Measurements from ENCODE around the gene KLRC3. TPM values are rescaled to one million over a fixed set of nuclear protein-coding genes. Genes with fewer than 3 reads are reported as not detected.
"Not testable (repeated sequence)": the region's sequence is repeated elsewhere in the genome, so short reads cannot be mapped to it uniquely, and the experiment has no call there.

KLRC3 gene
- total and polyA plus RNA-seq, 5 donors, result not detected

GRCh38 chr12:10369557-10370415 lies 50.6 kb downstream of the KLRC3 start:
- no peak overlapping the region for H3K4me3 ChIP-seq (ENCODE audit: low read length)
- no peaks in the 10 kb centered on the region for H3K27me3 ChIP-seq (ENCODE audit: control insufficient read depth, insufficient read depth)
- peaks cover 6% of the 10 kb centered on the region for H3K4me1 ChIP-seq (ENCODE audit: control insufficient read depth, insufficient read depth, low read length)
- no peak overlapping the region for H3K27ac ChIP-seq (ENCODE audit: low read length)
- no peaks in the 10 kb centered on the region for H3K9me3 ChIP-seq (ENCODE audit: control insufficient read depth, low read length)
- intact Hi-C loops (cut with DNase I), result no loop called here
- DNase-seq (no peak), ATAC-seq (no peak)
- WGBS, result 92% methylated on average over 8 of the region's 8 CpGs

GRCh38 chr12:10368206-10369171 lies 51.9 kb downstream of the KLRC3 start:
- peak; percentile 33 to 75 (median 53) for DNase-seq
- WGBS, result 77% methylated on average over 10 of the region's 10 CpGs
- H3K4me1 ChIP-seq (ENCODE audit: control insufficient read depth, insufficient read depth, low read length), result peaks cover 6% of the 10 kb centered on the region

GRCh38 chr12:10367714-10368113 lies 52.7 kb downstream of the KLRC3 start:
- H3K9me3 ChIP-seq (ENCODE audit: control insufficient read depth, low read length); H3K27ac ChIP-seq (ENCODE audit: low read length); H3K4me1 ChIP-seq (ENCODE audit: control insufficient read depth, insufficient read depth, low read length); intact Hi-C loops (cut with DNase I); H3K4me3 ChIP-seq (ENCODE audit: low read length); DNase-seq; H3K27me3 ChIP-seq (ENCODE audit: control insufficient read depth, insufficient read depth); ATAC-seq: not testable (repeated sequence)
- WGBS, result 69% methylated on average over 4 of the region's 4 CpGs

More at GRCh38 chr12:10368206-10369171, 51.9 kb downstream of the KLRC3 start:
- no peaks in the 10 kb centered on the region for H3K27me3 ChIP-seq (ENCODE audit: control insufficient read depth, insufficient read depth)
- ATAC-seq, result no peak
- no peaks in the 10 kb centered on the region for H3K9me3 ChIP-seq (ENCODE audit: control insufficient read depth, low read length)
- H3K27ac ChIP-seq (ENCODE audit: low read length), result peak overlapping the region; percentile 48
- no peak overlapping the region for H3K4me3 ChIP-seq (ENCODE audit: low read length)
- intact Hi-C loops (cut with DNase I), result no loop called here

DNA sequence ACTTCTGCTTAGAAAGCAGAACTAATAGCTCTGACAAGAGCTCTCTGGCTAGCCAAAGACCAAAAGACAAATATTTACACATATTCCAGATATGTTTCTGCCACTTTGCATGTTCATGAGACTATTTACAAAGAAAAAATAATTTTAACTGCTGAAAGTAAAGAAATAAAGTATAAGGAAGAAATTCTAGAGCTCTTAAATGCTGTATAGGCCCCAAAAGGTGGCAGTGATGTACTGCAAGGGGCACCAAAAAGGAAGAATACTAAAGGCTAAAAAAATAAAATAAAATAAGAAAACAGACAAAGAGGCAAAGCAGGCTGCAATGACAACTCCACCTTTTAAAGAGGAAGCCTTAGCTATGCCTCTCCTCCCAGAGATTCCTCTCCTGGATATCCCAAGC lies 53.5 kb downstream of the KLRC3 start:
- H3K4me1 ChIP-seq (ENCODE audit: control insufficient read depth, insufficient read depth, low read length), result peaks cover 4% of the 10 kb centered on the region
- intact Hi-C loops (cut with DNase I), result no loop called here
- H3K27me3 ChIP-seq (ENCODE audit: control insufficient read depth, insufficient read depth), result no peaks in the 10 kb centered on the region
- H3K27ac ChIP-seq (ENCODE audit: low read length), result no peak overlapping the region
- DNase-seq, result no peak
- H3K4me3 ChIP-seq (ENCODE audit: low read length), result no peak overlapping the region
- no peak for ATAC-seq
- no peaks in the 10 kb centered on the region for H3K9me3 ChIP-seq (ENCODE audit: control insufficient read depth, low read length)

- ATAC-seq, result no peak
- DNase-seq, result no peak
- H3K4me3 ChIP-seq (ENCODE audit: low read length), result peak overlapping the region; percentile 92
- intact Hi-C loops (cut with DNase I), result no loop called here
- no peaks in the 10 kb centered on the region for H3K9me3 ChIP-seq (ENCODE audit: control insufficient read depth, low read length)
- H3K27ac ChIP-seq (ENCODE audit: low read length), result peak overlapping the region; percentile 53
- 29% methylated on average over 6 of the region's 6 CpGs for WGBS
- H3K4me1 ChIP-seq (ENCODE audit: control insufficient read depth, insufficient read depth, low read length), result peaks cover 4% of the 10 kb centered on the region
- no peaks in the 10 kb centered on the region for H3K27me3 ChIP-seq (ENCODE audit: control insufficient read depth, insufficient read depth)
Observed at GRCh38 chr12:10365696-10366405, 54.5 kb downstream of the KLRC3 start.

GRCh38 chr12:10364815-10365622 lies 55.4 kb downstream of the KLRC3 start:
- intact Hi-C loops (cut with DNase I), result no loop called here
- peak; percentile 28 to 78 (median 60) for DNase-seq
- no peaks in the 10 kb centered on the region for H3K27me3 ChIP-seq (ENCODE audit: control insufficient read depth, insufficient read depth)
- H3K27ac ChIP-seq (ENCODE audit: low read length), result peak overlapping the region; percentile 94
- peaks cover 4% of the 10 kb centered on the region for H3K4me1 ChIP-seq (ENCODE audit: control insufficient read depth, insufficient read depth, low read length)
- no peaks in the 10 kb centered on the region for H3K9me3 ChIP-seq (ENCODE audit: control insufficient read depth, low read length)
- peak; percentile 85 to 91 for ATAC-seq
- under 1% methylated on average over 15 of the region's 15 CpGs for WGBS
- peak overlapping the region; percentile 92 for H3K4me3 ChIP-seq (ENCODE audit: low read length)

- intact Hi-C loops (cut with DNase I), result no loop called here
- Histone ChIP-seq H3K9me3 (ENCODE audit: control insufficient read depth, low read length) (no peaks in the 10 kb centered on the region), H3K4me1 (ENCODE audit: control insufficient read depth, insufficient read depth, low read length) (peaks cover 4% of the 10 kb centered on the region), H3K4me3 (ENCODE audit: low read length) (peak overlapping the region; percentile 92), H3K27ac (ENCODE audit: low read length) (peak overlapping the region; percentile 87), H3K27me3 (ENCODE audit: control insufficient read depth, insufficient read depth) (no peaks in the 10 kb centered on the region)
- peak; percentile 35 to 62 (median 56) for DNase-seq
- WGBS, result 13% methylated on average over 19 of the region's 19 CpGs
- ATAC-seq, result peak; percentile 75 to 89
Observed at GRCh38 chr12:10363914-10364814, 56.2 kb downstream of the KLRC3 start.

GRCh38 chr12:10363658-10363913 lies 56.8 kb downstream of the KLRC3 start:
- ATAC-seq (no peak), DNase-seq (no peak)
- H3K4me3 ChIP-seq (ENCODE audit: low read length), result peak overlapping the region; percentile 92
- no peaks in the 10 kb centered on the region for H3K9me3 ChIP-seq (ENCODE audit: control insufficient read depth, low read length)
- H3K27me3 ChIP-seq (ENCODE audit: control insufficient read depth, insufficient read depth), result no peaks in the 10 kb centered on the region
- H3K4me1 ChIP-seq (ENCODE audit: control insufficient read depth, insufficient read depth, low read length), result peaks cover 4% of the 10 kb centered on the region
- intact Hi-C loops (cut with DNase I), result no loop called here
- peak overlapping the region; percentile 87 for H3K27ac ChIP-seq (ENCODE audit: low read length)
- WGBS, result 60% methylated on average over 5 of the region's 5 CpGs

GRCh38 chr12:10362828-10363657 lies 57.4 kb downstream of the KLRC3 start:
- Histone ChIP-seq H3K27me3 (ENCODE audit: control insufficient read depth, insufficient read depth) (no peaks in the 10 kb centered on the region), H3K4me3 (ENCODE audit: low read length) (no peak overlapping the region), H3K4me1 (ENCODE audit: control insufficient read depth, insufficient read depth, low read length) (peaks cover 4% of the 10 kb centered on the region), H3K9me3 (ENCODE audit: control insufficient read depth, low read length) (no peaks in the 10 kb centered on the region), H3K27ac (ENCODE audit: low read length) (no peak overlapping the region)
- ATAC-seq (no peak), DNase-seq (no peak)
- WGBS, result 56% methylated on average over 9 of the region's 9 CpGs
- intact Hi-C loops (cut with DNase I), result no loop called here
